Brain microvascular endothelial cell (primary cell): Measurements from ENCODE around the gene GPS1.

Source experiments
- DNase-seq: peaks from one replicate; pipeline ENCODE4 v3.0.0-alpha.2; 2020
- H3K27ac ChIP-seq: fragments of 250-450 bp; sonication (Bioruptor Pico); 2 replicates; pipeline ENCODE4 v1.5.1; 2020; ENCODE audit warnings: mild to moderate bottlenecking, moderate library complexity
- H3K27me3 ChIP-seq: fragments of 250-450 bp; sonication (Bioruptor Pico); replicated peaks from 2 replicates; pipeline ENCODE4 v1.5.1; 2020; ENCODE audit warnings: mild to moderate bottlenecking
- H3K36me3 ChIP-seq: fragments of 250-450 bp; sonication (Bioruptor Pico); replicated peaks from 2 replicates; pipeline ENCODE4 v1.5.1; 2020; ENCODE audit warnings: mild to moderate bottlenecking
- H3K4me3 ChIP-seq: 2 replicates; pipeline ENCODE4 v1.5.1; 2011; ENCODE audit warnings: low read depth, mild to moderate bottlenecking, control low read depth, low read length, moderate library complexity
- CTCF ChIP-seq: IDR thresholded peaks from 2 replicates; pipeline ENCODE4 v1.5.1; 2011; ENCODE audit warnings: low read depth, mild to moderate bottlenecking, moderate library complexity, low read length, control low read depth, inconsistent platforms; ENCODE audit errors: missing control alignments
- in situ Hi-C: cut with HindIII; loops from 2 replicates; pipeline ENCODE4 v1.10.0; 2017; ENCODE audit warnings: low sequenced_read_pairs, low pct_ligation_motif_present

Gene GPS1

DNA sequence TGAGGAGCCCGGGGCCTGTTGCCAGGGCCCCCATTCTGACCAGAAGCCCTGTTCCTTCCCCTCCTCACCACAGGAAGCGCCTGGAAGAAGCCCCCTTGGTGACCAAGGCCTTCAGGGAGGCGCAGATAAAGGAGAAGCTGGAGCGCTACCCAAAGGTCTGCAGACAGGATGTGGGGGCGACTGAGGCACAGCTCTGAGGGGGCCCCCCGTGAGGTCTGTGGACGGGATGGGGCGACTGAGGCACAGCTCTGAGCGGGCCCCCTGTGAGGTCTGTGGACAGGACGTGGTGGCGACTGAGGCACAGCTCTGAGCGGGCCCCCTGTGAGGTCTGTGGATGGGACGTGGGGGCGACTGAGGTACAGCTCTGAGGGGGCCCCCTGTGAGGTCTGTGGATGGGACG lies 42.3 kb upstream of the GPS1 start:
- no peak for DNase-seq
- no peak for TF ChIP-seq CTCF
- Histone ChIP-seq H3K36me3 (no peaks in the 10 kb centered on the region), H3K4me3 (no peak overlapping the region), H3K27me3 (no peaks in the 10 kb centered on the region), H3K27ac (no peak overlapping the region)
- in situ Hi-C loops: no loop called here

GRCh38 chr17:82010575-82011525 lies 40.8 kb upstream of the GPS1 start:
- no peaks in the 10 kb centered on the region for H3K36me3 ChIP-seq
- in situ Hi-C loops: no loop called here
- no peak overlapping the region for H3K27ac ChIP-seq
- no peaks in the 10 kb centered on the region for H3K27me3 ChIP-seq
- DNase-seq: no peak
- H3K4me3 ChIP-seq: no peak overlapping the region
- no peak for TF ChIP-seq CTCF

GRCh38 chr17:82011617-82012187 lies 40.0 kb upstream of the GPS1 start:
- in situ Hi-C loops: no loop called here
- Histone ChIP-seq H3K27me3 (no peaks in the 10 kb centered on the region), H3K27ac (no peak overlapping the region), H3K4me3 (no peak overlapping the region), H3K36me3 (no peaks in the 10 kb centered on the region)
- DNase-seq: no peak
- no peak for TF ChIP-seq CTCF

DNA sequence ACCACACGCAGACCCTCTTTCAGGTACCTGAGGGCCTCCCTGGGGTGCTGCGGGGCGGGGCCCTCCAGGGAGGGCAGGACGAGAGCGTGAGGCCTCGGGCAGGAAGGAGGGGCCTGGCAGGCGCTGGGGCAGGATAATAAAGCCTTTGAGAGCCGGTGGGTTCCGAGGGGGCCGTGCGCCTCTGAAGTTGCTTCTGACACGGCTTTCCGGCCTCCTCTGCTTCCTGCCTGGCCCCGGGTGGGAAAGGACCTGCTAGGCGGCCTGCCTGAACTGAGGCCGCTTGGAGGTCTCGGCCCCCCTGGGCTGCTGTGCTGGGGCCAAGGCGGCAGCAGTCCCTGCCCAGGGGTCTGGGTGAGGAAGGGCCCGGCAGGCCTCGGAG lies 39.4 kb upstream of the GPS1 start:
- TF ChIP-seq CTCF: no peak
- no peak for DNase-seq
- in situ Hi-C loops: no loop called here
- Histone ChIP-seq H3K27ac (no peak overlapping the region), H3K27me3 (no peaks in the 10 kb centered on the region), H3K4me3 (no peak overlapping the region), H3K36me3 (no peaks in the 10 kb centered on the region)

- DNase-seq: no peak
- Histone ChIP-seq H3K4me3 (no peak overlapping the region), H3K27ac (no peak overlapping the region), H3K36me3 (no peaks in the 10 kb centered on the region), H3K27me3 (no peaks in the 10 kb centered on the region)
- no peak for TF ChIP-seq CTCF
- in situ Hi-C loops: no loop called here
Measured at GRCh38 chr17:82012640-82013295, 38.9 kb upstream of the GPS1 start.
